GM21723 (cell line): ENCODE results near the gene DNAJC5G.
"Not testable (repeated sequence)": the region's sequence is repeated elsewhere in the genome, so short reads cannot be mapped to it uniquely, and the experiment has no call there.

Source experiments
- ATAC-seq: cut with Tn5 transposase; IDR thresholded peaks from one replicate; pipeline ENCODE4 v1.9.1; 2021; ENCODE audit warnings: mild to moderate bottlenecking, moderate library complexity; ENCODE audit not compliant: unreplicated experiment

Gene DNAJC5G

DNA sequence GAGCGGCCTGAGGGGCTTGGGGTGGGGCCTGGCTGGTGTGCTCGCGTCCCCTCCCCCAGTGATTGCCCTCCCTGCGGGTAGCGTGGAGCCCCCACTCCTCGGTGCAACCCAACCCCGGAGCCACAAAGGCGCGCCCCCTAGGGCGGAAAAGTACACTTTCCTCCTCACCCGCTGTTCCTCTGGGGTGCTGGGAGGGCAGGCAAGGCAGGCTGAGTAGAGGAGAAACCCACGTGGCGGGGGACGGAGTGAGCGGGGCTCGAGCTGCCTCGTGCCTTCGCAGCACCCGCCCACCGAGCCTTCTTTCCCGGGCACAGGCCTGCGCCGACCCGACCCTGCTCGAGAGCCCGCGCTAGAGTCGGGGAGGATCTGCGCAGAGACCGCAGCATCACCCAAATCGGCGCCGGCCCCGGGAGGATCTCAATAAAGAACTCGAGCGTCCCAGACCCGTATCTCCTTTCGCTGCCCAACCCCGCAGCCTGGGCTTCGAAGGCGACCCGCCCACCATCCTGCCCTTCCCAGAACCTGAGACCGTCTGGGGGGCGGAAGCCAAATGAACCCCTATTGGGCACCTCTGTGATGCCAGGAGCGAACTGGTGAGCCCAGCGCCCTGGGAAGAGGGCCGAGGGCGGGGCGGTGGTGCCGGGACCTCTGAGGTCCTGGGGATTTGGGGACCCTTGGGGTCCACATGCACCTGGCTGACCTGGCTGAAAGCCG is 31.5 kb downstream of the DNAJC5G start:
- ATAC-seq, result no peak

DNA sequence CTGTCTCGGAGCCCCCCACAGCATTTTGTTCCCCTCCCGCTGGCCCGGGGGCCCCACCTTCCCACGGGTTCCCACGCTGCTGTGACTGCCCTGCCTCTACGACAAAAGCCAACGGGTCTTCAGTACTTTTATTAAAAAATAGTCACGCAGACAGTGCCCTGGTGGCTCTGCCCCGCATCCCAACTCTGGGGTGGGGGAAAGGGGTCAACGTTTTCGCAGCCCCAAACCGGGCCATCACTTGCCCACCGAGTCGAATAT is 32.0 kb downstream of the DNAJC5G start:
- ATAC-seq, result no peak

DNA sequence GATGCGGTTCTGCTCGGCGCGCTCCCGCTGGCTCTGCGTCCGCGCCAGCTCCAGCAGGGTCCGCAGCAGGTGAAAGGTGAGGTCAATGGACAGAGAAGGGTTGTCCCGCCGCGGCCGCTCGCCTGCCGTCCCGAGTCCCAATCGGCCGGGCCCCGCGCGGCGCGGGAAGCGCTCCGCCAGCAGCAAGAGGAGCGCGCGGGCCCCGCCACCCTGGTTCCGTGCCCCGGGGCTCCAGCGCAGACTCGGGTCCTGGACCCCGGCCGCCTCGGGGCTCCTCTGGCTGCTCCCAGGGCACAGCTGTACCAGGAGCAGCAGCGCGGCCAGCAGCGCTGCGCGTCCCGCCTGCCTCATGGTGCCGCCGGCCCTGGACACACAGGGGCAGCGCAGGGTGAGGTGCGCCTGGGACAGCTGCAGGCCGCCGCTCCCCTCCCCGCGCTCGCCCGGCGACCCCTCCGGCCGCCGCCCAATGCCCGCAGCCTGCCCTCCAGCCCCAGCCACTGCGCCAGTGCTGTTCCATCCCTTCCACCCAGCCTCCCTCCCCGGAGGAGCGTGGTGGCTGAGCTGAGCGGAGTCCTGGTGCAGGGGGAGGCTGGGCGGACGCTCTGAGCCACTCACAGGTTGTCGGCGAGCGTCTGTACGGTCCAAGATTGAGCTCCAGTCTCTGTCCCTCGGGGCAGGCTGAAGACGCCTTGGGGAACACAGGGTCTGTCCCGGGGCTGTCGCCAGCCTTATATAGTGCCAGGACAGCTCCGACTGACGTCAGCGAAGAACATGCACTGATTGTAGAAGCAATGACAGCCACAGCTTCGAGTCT is 32.5 kb downstream of the DNAJC5G start:
- no peak for ATAC-seq

DNA sequence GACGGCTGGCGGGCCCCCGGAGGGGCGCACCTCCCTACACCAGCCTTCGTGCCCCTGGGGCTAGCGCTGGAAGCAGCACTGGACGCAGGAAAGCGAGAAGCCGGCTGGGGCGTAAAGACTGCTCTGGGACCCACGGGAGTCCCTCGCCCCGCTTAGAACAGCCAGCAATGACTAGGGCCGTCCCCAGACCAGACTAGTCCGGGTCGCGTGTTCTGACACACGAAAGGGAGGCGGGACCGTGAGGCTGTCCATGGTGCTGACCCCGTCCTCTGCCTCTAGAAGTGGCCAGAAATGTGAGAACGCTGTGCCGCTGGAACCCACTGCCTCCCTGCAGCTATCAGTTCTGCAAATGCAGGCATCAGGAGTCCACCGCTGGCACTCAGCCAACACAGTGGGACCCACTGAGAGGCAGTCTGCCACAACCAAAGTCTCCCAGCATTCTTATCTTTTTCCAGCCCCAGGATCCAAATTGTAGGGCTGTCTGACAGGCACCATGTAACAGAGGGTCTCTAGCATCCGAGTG is 33.2 kb downstream of the DNAJC5G start, which contains the start of gene UCN:
UCN (minus strand) TSS at position 87 of the 523 bp plus-strand sequence. CDS start 550 bp downstream, outside the sequence.
- ATAC-seq, result no peak

DNA sequence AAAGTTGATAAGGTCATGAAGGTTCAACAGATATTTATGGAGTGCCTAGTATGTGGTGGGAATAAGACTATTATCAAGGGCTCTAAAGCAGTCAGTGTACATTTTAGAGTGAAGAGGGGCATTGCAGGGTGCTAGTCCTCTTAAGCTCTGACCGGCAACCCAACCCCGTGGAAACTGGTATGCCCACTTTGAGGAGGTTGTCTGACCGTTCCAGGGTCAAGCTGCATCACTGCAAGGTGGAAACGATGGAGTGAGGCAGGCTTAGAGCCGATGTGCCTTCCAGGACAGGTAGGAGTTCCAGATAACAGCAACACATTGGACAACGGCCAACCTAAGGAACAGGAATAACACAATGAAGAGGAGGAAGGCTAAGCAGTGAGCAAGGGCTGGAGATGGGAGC is 34.4 kb downstream of the DNAJC5G start:
- ATAC-seq, result no peak

DNA sequence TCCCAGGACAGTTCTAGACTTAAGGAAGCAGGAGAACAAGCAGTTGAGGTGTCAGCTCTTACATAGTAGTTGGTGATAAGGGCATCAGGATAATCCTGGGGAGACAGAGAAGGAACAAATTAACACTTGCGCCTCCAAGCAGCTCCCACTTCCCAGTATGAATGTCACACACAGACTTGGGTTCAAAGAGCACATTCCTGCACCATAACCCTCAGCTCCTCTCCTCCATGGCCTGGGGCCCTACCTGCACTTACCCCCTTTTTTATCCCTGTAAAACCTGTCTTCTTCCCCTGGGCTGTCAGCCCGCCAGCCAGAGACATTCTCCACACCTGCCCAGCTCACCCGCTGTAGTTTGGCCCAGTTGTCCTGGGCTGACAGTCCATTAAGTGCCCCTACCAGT is 36.9 kb downstream of the DNAJC5G start:
- no peak for ATAC-seq

DNA sequence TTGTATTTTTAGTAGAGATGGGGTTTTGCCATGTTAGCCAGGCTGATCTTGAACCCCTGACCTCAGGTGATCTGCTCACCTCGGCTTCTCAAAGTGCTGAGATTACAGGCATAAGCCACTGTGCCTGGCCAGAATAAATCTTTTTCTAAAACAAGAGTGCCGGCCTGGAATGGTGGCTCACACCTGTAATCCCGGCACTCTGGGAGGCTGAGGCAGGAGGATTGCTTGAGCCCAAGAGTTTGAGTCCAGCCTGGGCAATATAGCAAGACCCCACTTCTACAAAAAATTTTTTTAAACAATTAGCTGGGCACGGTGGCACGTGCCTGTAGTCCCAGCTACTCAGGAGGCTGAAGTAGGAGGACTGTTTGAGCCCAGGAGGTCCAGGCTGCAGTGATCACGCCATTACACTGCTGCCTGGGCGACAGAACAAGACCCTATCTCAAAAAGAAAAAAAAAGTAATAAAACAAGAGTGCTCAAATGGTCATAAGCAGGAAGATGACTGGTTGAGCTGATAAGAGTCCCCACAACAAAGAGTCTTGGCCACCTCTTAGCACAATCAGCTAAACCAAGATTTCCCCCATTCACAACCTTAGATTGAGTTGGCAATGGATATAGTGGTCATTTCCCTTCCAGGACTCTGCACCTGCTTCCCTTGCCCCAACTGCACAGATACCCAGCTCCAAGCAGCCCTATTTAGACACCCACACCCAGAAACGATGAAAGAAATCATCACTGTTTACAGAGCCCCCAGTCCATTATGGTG is 38.8 kb downstream of the DNAJC5G start:
- no peak for ATAC-seq

DNA sequence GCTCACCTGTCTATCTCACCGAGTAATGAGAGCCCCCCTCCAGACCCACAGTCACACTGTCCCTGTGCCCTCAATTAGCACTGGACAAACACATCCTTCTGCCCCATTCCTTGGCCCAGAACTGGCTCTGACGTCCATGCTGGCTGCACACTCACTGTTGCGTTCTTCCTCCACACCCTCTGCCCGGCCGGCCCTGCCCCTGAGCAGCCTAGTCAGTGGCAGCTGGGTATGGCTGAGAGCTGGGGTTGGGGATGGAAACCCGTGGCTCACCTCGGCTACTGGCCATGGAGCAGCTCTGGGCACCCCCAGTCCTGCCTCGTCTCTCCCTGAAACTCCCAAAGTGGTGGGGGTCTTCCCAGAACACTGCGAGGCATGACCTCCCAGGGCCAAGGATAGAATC is 39.5 kb downstream of the DNAJC5G start:
- ATAC-seq, result no peak

DNA sequence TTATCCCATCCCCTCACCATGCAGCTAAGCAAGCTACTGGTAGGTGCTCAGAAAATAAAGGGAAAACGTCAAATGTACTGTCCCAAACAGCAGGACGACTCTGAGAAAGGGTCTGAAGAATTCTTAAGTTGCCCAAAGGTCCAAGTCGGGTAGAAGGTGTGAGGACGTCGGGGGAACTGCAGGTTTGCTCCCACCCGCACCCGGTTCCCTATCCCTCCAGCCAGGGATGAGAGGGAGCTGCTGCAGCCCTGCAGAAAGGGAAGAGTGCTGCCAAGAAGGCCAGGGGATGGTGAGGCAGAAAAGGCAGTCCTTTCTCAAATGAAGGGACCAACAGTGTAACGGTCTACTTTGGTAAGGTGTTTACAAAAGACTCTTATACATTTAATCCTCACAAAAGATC is 39.9 kb downstream of the DNAJC5G start:
- ATAC-seq, result no peak

DNA sequence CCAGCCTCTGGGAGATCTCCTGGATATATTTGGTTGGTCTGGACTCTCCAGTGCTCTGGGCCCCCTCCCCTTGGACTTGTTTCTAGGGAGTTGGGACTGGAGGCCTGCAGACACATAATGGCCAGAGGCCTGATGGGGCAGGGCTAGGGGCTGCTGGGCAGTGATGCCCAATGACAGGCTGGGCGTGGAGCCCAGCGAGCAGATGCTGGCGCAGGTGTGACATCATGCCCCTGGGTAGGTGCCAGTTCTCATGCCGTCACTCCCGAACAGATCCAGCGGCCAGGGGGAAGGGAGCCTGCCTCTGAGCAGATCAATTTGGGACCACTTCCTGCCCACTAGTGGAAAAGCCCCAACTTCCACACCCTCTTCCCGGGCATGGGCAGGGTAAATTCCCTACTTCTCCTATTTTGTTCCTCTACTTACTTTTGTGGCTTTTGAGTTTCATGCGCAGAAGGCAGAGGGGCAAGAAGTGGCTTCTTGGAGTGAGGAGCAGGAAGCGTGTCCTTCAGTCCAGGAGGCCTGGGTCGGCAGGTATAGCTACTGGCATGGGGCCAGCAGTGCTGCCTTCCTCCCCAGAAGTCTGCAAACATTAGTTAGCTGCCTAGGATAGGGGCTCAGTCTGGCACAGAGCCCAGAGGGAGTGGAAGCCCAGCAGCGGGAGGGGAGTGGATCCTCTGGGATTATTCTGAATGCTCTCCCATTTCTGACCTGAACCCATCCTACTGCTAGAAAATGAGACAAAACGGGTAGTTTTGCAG is 41.6 kb downstream of the DNAJC5G start:
- no peak for ATAC-seq

DNA sequence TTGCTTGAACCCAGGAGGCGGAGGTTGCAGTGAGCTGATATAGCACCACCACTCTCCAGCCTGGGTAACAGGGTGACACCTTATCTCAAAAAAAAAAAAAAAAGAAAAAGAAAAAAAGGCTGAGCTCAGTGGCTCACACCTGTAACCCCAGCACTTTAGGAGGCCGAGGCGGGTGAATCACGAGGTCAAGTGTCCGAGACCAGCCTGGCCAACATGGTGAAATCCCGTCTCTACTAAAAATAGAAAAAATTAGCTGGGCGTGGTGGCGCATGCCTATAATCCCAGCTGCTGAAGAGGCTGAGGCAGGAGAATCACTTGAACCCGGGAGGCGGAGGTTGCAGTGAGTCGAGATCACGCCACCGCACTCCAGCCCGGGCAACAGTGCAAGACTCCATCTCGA is 44.6 kb downstream of the DNAJC5G start:
- not testable (repeated sequence) for ATAC-seq

DNA sequence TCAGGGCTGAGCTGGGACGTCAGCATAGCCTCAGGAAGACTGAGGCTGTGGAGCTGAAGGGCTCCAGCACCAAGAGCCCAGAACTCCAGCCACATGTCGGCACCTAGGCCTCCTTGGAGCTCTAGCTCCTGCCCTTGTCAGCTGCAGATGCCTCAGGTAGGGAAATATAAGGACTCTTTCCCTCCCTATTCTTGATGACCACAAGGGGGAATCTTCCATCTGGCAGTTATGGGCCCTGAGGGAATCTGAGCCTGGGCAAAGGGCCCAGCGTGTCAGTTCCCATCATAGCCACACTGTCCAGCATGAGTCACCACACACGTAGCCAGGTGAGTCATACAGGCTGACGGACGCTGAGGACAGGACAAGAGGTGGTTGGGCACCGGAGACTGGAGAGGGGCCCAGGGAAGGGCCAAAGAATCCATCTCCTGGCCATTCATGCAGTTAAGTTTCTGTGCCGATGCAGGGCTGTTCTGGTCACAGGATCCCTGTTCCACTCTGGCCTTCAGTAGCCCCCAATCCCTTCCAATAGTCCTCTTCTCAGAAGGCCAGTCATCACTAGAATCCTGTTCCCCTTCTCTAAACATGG is 45.8 kb downstream of the DNAJC5G start:
- ATAC-seq, result no peak

DNA sequence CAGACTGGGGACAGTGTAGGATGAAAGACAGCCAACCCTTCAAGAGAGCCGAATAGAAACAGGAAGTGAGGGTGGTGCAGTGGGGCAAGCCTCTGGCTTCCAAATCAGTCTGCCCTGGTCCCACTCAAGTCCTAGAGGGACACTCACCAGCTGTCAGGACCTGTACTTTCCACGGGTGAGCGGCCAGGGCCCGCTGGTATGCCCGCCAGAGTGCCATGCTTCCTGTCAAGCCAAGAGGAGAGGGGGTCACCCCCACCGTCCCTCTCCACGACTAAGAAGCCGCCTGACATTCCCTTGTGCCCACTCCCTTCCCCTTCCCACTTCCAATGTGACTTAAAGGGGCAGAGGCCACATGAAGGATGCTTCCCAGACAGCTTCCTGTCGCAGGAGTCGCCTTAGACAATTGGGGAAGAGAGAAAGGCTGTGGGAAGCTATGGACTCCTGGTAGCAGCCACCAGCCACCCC is 47.1 kb downstream of the DNAJC5G start:
- ATAC-seq, result peak; percentile 40

DNA sequence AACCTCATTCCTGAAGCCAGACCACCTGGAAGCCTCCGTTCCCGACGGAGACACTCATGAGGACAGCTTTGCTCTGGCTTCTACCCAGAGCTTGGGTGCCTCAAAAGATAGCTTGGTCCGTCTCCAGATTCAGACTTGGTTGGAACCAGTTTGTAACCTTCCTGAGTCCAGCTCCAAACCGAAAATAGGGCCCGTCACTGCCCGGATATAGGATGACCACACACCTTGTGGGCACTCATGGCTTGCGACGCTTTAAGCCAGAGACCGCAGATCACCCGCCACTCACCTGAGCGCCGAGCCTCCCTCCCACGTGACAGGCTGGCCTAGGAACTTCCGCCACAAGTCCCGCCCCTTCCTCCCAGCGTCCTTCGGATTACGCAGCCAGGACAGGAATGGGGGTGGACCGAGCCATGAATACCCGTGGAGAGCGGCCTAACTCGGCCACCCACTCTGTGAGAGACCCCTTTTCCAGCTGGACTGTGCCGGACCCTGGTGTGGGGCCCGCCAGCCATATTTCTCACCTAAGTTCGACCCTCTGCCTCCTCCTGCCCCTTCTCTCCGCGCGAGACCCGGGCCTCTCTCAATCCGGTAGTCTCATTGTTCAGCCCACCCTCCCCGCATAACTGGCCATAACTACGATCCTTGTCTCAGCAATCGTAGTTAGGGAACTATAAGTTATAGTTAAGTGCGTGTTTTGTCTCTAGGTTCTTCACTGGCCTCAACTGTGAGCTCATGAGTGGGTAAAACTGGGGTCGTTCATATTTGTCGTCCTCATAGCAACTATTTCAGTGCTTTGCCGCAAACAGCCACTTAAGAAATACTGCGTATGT is 47.7 kb downstream of the DNAJC5G start, which contains the start of gene MPV17:
MPV17 (minus strand) TSS at position 332 of the 830 bp plus-strand sequence. CDS start 580 bp downstream, outside the sequence.
- ATAC-seq, result peak; percentile 89

DNA sequence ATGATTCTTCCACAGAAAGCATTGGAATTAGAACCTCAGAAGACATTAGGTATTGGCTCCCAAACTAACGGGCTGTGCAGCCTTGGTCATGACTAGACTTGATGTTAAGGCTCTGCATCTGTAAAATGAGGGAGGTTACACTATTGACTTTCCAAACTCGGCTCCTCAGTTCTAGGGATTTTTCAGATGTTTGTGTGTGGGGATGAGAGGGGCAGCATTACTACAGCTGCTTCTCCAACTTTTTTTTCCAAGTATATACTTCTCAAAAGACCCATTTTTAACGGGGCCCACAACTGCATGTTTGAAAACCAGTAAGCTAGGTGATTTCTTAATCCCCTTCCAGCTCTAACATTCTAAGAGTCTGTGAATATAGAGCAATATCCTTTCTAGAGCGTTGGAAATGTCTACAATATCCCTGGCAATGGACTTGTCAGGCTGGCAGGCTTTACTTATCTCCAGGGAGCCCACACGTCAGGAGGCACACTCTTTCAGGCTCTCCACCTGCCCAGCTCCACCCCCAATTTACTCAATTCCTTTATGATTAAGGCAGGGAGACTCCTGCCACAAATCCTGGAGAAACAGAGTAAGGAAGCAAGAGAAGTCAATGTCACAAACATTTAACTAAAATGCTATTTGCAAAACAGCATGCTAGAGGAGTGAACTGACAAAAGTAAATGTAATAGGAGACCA is 48.5 kb downstream of the DNAJC5G start:
- ATAC-seq, result no peak

DNA sequence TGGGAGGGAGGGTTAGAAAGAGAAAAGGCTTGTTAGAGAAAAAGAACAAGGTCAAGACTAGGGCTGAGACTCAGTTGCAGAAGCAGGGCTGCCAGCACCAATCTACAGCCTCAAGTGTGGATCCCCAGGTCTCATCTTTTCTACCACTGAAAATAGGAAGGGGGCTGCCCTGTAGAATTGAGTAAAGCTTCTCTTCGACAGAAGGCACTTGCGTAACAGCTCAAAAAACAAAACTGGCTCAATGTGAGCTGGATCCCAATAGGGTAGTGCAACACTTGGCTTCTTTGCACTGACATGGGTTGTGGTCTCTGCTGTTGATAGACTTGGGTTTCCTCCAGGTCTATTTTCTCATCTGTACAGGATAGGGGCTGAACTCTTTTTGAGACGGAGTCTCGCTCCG is 49.5 kb downstream of the DNAJC5G start:
- ATAC-seq, result no peak
